Vagina (tissue), 2 donors: ENCODE results near the gene KATNB1.

Source experiments
- POLR2A ChIP-seq, 2 donors: fragments of 450-650 bp; IDR thresholded peaks; one replicate each; pipeline ENCODE4 v1.6.1; 2017; ENCODE audit warnings: antibody characterized with exemption in 2 of 2, mild to moderate bottlenecking in 2 of 2, moderate library complexity in 2 of 2
- POLR2AphosphoS5 ChIP-seq, 2 donors: sonication (generic); formaldehyde crosslinking; IDR thresholded peaks; one replicate each; pipeline ENCODE4 v1.9.0; 2017; ENCODE audit warnings: antibody characterized with exemption in 2 of 2, mild to moderate bottlenecking in 2 of 2, low read depth in 1 of 2; ENCODE audit not compliant: insufficient read depth in 1 of 2

GRCh38 chr16:57794849-57795430 lies 59.4 kb downstream of the KATNB1 start:
- no peak for TF ChIP-seq POLR2AphosphoS5 (IDR thresholded peaks at IDR 0.05; ENCODE audit: insufficient read depth in 1 of 2, low read depth in 1 of 2)
- TF ChIP-seq POLR2A (IDR thresholded peaks at IDR 0.05), result no peak
